Tibial nerve (tissue), 3 donors: Measurements from ENCODE around the gene NOLC1.

Experiments
- POLR2A ChIP-seq, 2 donors: fragments of 450-650 bp; IDR thresholded peaks; one replicate each; pipeline ENCODE4 v1.6.1; 2017; ENCODE audit warnings: antibody characterized with exemption in 2 of 2, mild to moderate bottlenecking in 2 of 2, moderate library complexity in 2 of 2
- TF ChIP-seq, protein P1 (sequence below), 5 experiments: fragments of 200-600 bp in 3 of 5; fragments of 450-650 bp in 2 of 5; sonication (generic) in 3 of 5; IDR thresholded peaks; one replicate each; pipeline ENCODE4 v1.5.1; 2016 to 2019; ENCODE audit warnings: antibody characterized with exemption in 5 of 5, mild to moderate bottlenecking in 3 of 5, moderate library complexity in 2 of 5

DNA sequence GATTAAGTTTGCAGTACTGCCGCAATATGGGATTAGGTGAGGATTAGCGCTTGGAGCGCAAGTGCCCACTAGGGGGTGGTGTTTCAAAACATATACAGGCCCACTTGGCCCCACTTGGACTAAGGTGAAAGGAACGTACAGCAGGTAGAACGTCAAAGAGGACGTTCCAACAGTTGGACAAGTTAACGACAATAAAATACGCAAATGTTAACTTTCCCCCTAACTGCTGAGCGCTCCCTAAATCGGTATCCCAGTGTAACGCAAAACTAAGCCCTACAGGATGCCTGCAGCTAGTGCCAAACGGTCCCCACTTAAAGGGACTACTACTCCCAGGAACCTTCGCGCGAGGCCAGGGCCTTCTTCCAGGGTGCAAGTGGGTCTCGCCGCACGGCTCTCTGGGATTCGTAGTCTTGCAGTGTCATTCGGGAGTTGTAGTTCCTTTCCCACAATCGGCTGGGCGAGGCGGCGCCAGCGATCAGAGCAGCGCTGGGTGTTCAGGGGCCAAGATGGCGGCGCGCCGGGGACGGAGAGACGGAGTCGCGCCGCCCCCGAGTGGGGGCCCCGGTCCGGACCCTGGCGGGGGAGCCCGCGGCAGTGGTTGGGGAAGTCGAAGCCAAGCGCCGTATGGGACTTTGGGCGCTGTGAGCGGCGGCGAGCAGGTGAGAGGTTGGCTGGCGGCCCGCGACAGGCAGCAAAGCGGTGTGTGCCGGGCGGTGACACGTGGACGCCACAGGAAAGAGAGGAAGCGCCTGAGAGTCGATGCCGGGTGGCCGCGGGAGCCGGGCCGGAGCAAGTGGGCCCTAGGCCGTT lies 19.4 kb upstream of the NOLC1 start, which contains the start of gene PPRC1:
- TF ChIP-seq, protein P1, sequence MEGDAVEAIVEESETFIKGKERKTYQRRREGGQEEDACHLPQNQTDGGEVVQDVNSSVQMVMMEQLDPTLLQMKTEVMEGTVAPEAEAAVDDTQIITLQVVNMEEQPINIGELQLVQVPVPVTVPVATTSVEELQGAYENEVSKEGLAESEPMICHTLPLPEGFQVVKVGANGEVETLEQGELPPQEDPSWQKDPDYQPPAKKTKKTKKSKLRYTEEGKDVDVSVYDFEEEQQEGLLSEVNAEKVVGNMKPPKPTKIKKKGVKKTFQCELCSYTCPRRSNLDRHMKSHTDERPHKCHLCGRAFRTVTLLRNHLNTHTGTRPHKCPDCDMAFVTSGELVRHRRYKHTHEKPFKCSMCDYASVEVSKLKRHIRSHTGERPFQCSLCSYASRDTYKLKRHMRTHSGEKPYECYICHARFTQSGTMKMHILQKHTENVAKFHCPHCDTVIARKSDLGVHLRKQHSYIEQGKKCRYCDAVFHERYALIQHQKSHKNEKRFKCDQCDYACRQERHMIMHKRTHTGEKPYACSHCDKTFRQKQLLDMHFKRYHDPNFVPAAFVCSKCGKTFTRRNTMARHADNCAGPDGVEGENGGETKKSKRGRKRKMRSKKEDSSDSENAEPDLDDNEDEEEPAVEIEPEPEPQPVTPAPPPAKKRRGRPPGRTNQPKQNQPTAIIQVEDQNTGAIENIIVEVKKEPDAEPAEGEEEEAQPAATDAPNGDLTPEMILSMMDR (IDR thresholded peaks at IDR 0.05), result peak; percentile 89 to 95 (median 90)
- peak in 1 of 2 donors; percentile 71 for TF ChIP-seq POLR2A (IDR thresholded peaks at IDR 0.05)
